HEK293 (cell line): ENCODE results near the gene C2orf69.
A peak's percentile ranks its signal among the peaks of the same experiment; 100 is the strongest.

Source experiments
- GLI4 ChIP-seq: fragments of 450-650 bp; formaldehyde crosslinking; IDR thresholded peaks from 2 replicates; pipeline ENCODE4 v1.5.1; 2016; ENCODE audit warnings: missing biosample characterization, missing genetic modification characterization
- HOXD13 ChIP-seq: sonication (generic); formaldehyde crosslinking; IDR thresholded peaks from 2 replicates; pipeline ENCODE4 v1.8.0; 2022; ENCODE audit warnings: missing genetic modification reagents, borderline replicate concordance
- KLF10 ChIP-seq: fragments of 450-650 bp; IDR thresholded peaks from 2 replicates; pipeline ENCODE4 v1.5.1; 2018; ENCODE audit warnings: missing biosample characterization, mild to moderate bottlenecking, missing genetic modification characterization
- MEIS1 ChIP-seq: sonication (generic); formaldehyde crosslinking; IDR thresholded peaks from 2 replicates; pipeline ENCODE4 v1.8.1; 2022; ENCODE audit warnings: missing genetic modification reagents, mild to moderate bottlenecking, borderline replicate concordance
- MZF1 ChIP-seq: fragments of 450-650 bp; formaldehyde crosslinking; IDR thresholded peaks from 2 replicates; pipeline ENCODE4 v1.5.1; 2017; ENCODE audit warnings: missing biosample characterization, missing genetic modification characterization, borderline replicate concordance
- PATZ1 ChIP-seq: fragments of 450-650 bp; formaldehyde crosslinking; IDR thresholded peaks from 2 replicates; pipeline ENCODE4 v1.5.1; 2016; ENCODE audit warnings: missing biosample characterization, missing genetic modification characterization
- PRDM1 ChIP-seq: fragments of 450-650 bp; formaldehyde crosslinking; IDR thresholded peaks from 2 replicates; pipeline ENCODE4; 2016; ENCODE audit warnings: missing biosample characterization, missing genetic modification characterization
- SCRT2 ChIP-seq: fragments of 450-650 bp; formaldehyde crosslinking; IDR thresholded peaks from 2 replicates; pipeline ENCODE4 v1.5.1; 2016; ENCODE audit warnings: missing biosample characterization, missing genetic modification characterization
- TRIM28 ChIP-seq: IDR thresholded peaks from 2 replicates; pipeline ENCODE4 v1.6.1; 2011; ENCODE audit warnings: low read length, control low read depth, borderline replicate concordance
- TSHZ1 ChIP-seq: fragments of 450-650 bp; formaldehyde crosslinking; IDR thresholded peaks from 2 replicates; pipeline ENCODE4 v1.5.1; 2016; ENCODE audit warnings: missing biosample characterization, missing genetic modification characterization, borderline replicate concordance
- WT1 ChIP-seq: fragments of 450-650 bp; formaldehyde crosslinking; IDR thresholded peaks from 2 replicates; pipeline ENCODE4 v1.5.1; 2016; ENCODE audit warnings: missing biosample characterization, missing genetic modification characterization
- ZBTB17 ChIP-seq: fragments of 450-650 bp; formaldehyde crosslinking; IDR thresholded peaks from 2 replicates; pipeline ENCODE4 v1.5.1; 2016; ENCODE audit warnings: missing biosample characterization, missing genetic modification characterization
- ZBTB21 ChIP-seq: fragments of 450-650 bp; formaldehyde crosslinking; IDR thresholded peaks from 2 replicates; pipeline ENCODE4 v1.5.1; 2017; ENCODE audit warnings: missing biosample characterization, missing genetic modification characterization
- ZFP69B ChIP-seq: fragments of 450-650 bp; formaldehyde crosslinking; IDR thresholded peaks from 2 replicates; pipeline ENCODE4 v1.5.1; 2016; ENCODE audit warnings: missing biosample characterization, missing genetic modification characterization
- ZNF138 ChIP-seq: fragments of 450-650 bp; formaldehyde crosslinking; IDR thresholded peaks from 2 replicates; pipeline ENCODE4 v1.5.1; 2016; ENCODE audit warnings: missing biosample characterization, missing genetic modification characterization, borderline replicate concordance
- ZNF214 ChIP-seq: fragments of 450-650 bp; formaldehyde crosslinking; IDR thresholded peaks from 2 replicates; pipeline ENCODE4 v1.5.1; 2017; ENCODE audit warnings: missing biosample characterization, mild to moderate bottlenecking, missing genetic modification characterization, borderline replicate concordance
- ZNF354C ChIP-seq: fragments of 450-650 bp; formaldehyde crosslinking; IDR thresholded peaks from 2 replicates; pipeline ENCODE4 v1.5.1; 2016; ENCODE audit warnings: missing biosample characterization, missing genetic modification characterization, low read depth, borderline replicate concordance
- ZNF37A ChIP-seq: fragments of 450-650 bp; IDR thresholded peaks from 2 replicates; pipeline ENCODE4 v1.5.1; 2018; ENCODE audit warnings: missing biosample characterization, missing genetic modification characterization
- ZNF473 ChIP-seq: fragments of 450-650 bp; formaldehyde crosslinking; IDR thresholded peaks from 2 replicates; pipeline ENCODE4 v1.5.1; 2017; ENCODE audit warnings: missing biosample characterization, missing genetic modification characterization
- ZNF623 ChIP-seq: fragments of 450-650 bp; formaldehyde crosslinking; IDR thresholded peaks from 2 replicates; pipeline ENCODE4 v1.5.1; 2016; ENCODE audit warnings: missing biosample characterization, missing genetic modification characterization
- ZNF626 ChIP-seq: fragments of 450-650 bp; sonication (Bioruptor Pico); formaldehyde crosslinking; IDR thresholded peaks from 2 replicates; pipeline ENCODE4 v1.5.1; 2018; ENCODE audit warnings: missing biosample characterization, missing genetic modification characterization, inconsistent platforms
- ZNF660 ChIP-seq: fragments of 450-650 bp; IDR thresholded peaks from 2 replicates; pipeline ENCODE4 v1.5.1; 2018; ENCODE audit warnings: missing biosample characterization, mild to moderate bottlenecking, missing genetic modification characterization
- ZNF692 ChIP-seq: fragments of 450-650 bp; formaldehyde crosslinking; IDR thresholded peaks from 2 replicates; pipeline ENCODE4 v1.5.1; 2016; ENCODE audit warnings: missing biosample characterization, missing genetic modification characterization
- ZSCAN30 ChIP-seq: fragments of 450-650 bp; IDR thresholded peaks from 2 replicates; pipeline ENCODE4 v1.5.1; 2018; ENCODE audit warnings: missing biosample characterization, mild to moderate bottlenecking, missing genetic modification characterization, moderate library complexity
- TF ChIP-seq, protein P1 (sequence below): fragments of 450-650 bp; formaldehyde crosslinking; IDR thresholded peaks from 2 replicates; pipeline ENCODE4 v1.5.1; 2016; ENCODE audit warnings: missing biosample characterization, missing genetic modification characterization, borderline replicate concordance
- TF ChIP-seq, protein P2 (sequence below): fragments of 450-650 bp; formaldehyde crosslinking; IDR thresholded peaks from 2 replicates; pipeline ENCODE4 v1.5.1; 2016; ENCODE audit warnings: missing biosample characterization, missing genetic modification characterization

The C2orf69 gene

GRCh38 chr2:199955339-199956061 lies 44.4 kb downstream of the C2orf69 start, which contains the start of the genes MAIP1 and TYW5 (continued):
- TF ChIP-seq TSHZ1 (no peak), ZNF214 (no peak), WT1 (no peak), KLF10 (tag by site-specific recombination) (peak; percentile 50; the same call in 1 of the 2 replicates), ZBTB21 (0 out of 2 replicates have a peak, but pooled peaks have one; percentile 29), MZF1 (tag by site-specific recombination) (no peak), ZNF37A (no peak), ZNF354C (tag by site-specific recombination) (no peak), HOXD13 (CRISPR knock-in tag) (no peak), MEIS1 (CRISPR knock-in tag) (no peak), ZNF692 (peak; percentile 72), ZBTB17 (tag by site-specific recombination) (peak; percentile 49; the same call in 1 of the 2 replicates), ZFP69B (tag by site-specific recombination) (peak; percentile 66), ZNF623 (tag by site-specific recombination) (no peak), ZSCAN30 (tag by site-specific recombination) (peak; percentile 77; the same call in 1 of the 2 replicates), PRDM1 (tag by site-specific recombination) (no peak), PATZ1 (tag by site-specific recombination) (no peak), ZNF138 (no peak), ZNF473 (no peak), ZNF660 (tag by site-specific recombination) (peak; percentile 93), ZNF626 (no peak), GLI4 (peak; percentile 26; the same call in 1 of the 2 replicates), SCRT2 (tag by site-specific recombination) (peak; percentile 100), TRIM28 (peak; percentile 96)
- TF ChIP-seq, protein P1, sequence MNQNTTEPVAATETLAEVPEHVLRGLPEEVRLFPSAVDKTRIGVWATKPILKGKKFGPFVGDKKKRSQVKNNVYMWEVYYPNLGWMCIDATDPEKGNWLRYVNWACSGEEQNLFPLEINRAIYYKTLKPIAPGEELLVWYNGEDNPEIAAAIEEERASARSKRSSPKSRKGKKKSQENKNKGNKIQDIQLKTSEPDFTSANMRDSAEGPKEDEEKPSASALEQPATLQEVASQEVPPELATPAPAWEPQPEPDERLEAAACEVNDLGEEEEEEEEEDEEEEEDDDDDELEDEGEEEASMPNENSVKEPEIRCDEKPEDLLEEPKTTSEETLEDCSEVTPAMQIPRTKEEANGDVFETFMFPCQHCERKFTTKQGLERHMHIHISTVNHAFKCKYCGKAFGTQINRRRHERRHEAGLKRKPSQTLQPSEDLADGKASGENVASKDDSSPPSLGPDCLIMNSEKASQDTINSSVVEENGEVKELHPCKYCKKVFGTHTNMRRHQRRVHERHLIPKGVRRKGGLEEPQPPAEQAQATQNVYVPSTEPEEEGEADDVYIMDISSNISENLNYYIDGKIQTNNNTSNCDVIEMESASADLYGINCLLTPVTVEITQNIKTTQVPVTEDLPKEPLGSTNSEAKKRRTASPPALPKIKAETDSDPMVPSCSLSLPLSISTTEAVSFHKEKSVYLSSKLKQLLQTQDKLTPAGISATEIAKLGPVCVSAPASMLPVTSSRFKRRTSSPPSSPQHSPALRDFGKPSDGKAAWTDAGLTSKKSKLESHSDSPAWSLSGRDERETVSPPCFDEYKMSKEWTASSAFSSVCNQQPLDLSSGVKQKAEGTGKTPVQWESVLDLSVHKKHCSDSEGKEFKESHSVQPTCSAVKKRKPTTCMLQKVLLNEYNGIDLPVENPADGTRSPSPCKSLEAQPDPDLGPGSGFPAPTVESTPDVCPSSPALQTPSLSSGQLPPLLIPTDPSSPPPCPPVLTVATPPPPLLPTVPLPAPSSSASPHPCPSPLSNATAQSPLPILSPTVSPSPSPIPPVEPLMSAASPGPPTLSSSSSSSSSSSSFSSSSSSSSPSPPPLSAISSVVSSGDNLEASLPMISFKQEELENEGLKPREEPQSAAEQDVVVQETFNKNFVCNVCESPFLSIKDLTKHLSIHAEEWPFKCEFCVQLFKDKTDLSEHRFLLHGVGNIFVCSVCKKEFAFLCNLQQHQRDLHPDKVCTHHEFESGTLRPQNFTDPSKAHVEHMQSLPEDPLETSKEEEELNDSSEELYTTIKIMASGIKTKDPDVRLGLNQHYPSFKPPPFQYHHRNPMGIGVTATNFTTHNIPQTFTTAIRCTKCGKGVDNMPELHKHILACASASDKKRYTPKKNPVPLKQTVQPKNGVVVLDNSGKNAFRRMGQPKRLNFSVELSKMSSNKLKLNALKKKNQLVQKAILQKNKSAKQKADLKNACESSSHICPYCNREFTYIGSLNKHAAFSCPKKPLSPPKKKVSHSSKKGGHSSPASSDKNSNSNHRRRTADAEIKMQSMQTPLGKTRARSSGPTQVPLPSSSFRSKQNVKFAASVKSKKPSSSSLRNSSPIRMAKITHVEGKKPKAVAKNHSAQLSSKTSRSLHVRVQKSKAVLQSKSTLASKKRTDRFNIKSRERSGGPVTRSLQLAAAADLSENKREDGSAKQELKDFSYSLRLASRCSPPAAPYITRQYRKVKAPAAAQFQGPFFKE (tag by site-specific recombination): no peak; the same call in 1 of the 2 replicates
- TF ChIP-seq, protein P2, sequence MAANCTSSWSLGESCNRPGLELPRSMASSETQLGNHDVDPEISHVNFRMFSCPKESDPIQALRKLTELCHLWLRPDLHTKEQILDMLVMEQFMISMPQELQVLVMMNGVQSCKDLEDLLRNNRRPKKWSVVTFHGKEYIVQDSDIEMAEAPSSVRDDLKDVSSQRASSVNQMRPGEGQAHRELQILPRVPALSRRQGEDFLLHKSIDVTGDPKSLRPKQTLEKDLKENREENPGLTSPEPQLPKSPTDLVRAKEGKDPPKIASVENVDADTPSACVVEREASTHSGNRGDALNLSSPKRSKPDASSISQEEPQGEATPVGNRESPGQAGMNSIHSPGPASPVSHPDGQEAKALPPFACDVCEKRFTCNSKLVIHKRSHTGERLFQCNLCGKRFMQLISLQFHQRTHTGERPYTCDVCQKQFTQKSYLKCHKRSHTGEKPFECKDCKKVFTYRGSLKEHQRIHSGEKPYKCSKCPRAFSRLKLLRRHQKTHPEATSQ: no peak
